GM12891 (cell line): ENCODE results near the gene ERMARD.

ENCODE experiments used
- DNase-seq: peaks from one replicate; pipeline ENCODE4 v3.0.0; 2011; ENCODE audit warnings: low spot score; ENCODE audit not compliant: insufficient read length
- FAIRE-seq: peaks from 2 replicates; lab custom pipeline; 2011; peaks lifted over from hg19 to GRCh38; lab: Jason Lieb, UNC
- PAX5 ChIP-seq: IDR thresholded peaks from 2 replicates; pipeline ENCODE4 v1.6.1; 2011; ENCODE audit warnings: low read length, moderate library complexity, mild to moderate bottlenecking; ENCODE audit not compliant: insufficient read depth, severe bottlenecking
- POLR2A ChIP-seq: IDR thresholded peaks from 2 replicates; pipeline ENCODE4 v1.6.1; 2011; ENCODE audit warnings: low read depth, low read length, control low read depth
- POLR2AphosphoS5 ChIP-seq: IDR thresholded peaks from 2 replicates; pipeline ENCODE4 v1.6.1; 2011; ENCODE audit warnings: low read depth, low read length, control low read depth
- POU2F2 ChIP-seq: IDR thresholded peaks from 2 replicates; pipeline ENCODE4 v1.6.1; 2011; ENCODE audit warnings: low read depth, mild to moderate bottlenecking, control low read depth, low read length, moderate library complexity
- SPI1 ChIP-seq: IDR thresholded peaks from 2 replicates; pipeline ENCODE4 v1.6.1; 2011; ENCODE audit warnings: low read depth, low read length, control low read depth
- TAF1 ChIP-seq: IDR thresholded peaks from 2 replicates; pipeline ENCODE4 v1.6.1; 2011; ENCODE audit warnings: low read depth, low read length, control low read depth

The ERMARD gene

GRCh38 chr6:169792306-169793015 lies 41.0 kb downstream of the ERMARD start:
- FAIRE-seq (no peak), DNase-seq (no peak)
- no peak for TF ChIP-seq PAX5
- no peak for TF ChIP-seq POLR2A
- no peak for TF ChIP-seq POLR2AphosphoS5
- no peak for TF ChIP-seq POU2F2
- no peak for TF ChIP-seq SPI1
- TF ChIP-seq TAF1: no peak

DNA sequence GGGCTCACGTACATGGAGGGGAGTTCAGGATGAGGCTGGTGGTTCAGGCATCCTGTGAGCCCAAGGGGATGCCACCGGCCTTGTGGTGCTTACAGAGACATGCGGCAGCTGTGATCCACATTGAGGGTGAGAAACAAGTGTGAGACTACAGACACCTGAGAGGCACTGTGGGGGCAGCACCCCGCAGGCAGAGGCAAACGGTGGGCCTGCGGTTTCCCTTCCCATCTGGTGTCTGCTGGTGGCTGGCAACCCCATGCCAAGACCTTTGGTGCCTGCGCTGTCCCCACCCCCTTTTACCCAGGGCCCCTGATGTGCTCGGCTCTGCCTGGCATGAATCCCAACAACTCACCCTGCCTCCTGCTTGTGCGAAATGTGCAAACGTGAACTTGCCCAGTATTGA lies 42.0 kb downstream of the ERMARD start:
- FAIRE-seq (no peak), DNase-seq (no peak)
- TF ChIP-seq POU2F2 (no peak), PAX5 (no peak), POLR2AphosphoS5 (no peak), TAF1 (no peak), SPI1 (no peak), POLR2A (no peak)

DNA sequence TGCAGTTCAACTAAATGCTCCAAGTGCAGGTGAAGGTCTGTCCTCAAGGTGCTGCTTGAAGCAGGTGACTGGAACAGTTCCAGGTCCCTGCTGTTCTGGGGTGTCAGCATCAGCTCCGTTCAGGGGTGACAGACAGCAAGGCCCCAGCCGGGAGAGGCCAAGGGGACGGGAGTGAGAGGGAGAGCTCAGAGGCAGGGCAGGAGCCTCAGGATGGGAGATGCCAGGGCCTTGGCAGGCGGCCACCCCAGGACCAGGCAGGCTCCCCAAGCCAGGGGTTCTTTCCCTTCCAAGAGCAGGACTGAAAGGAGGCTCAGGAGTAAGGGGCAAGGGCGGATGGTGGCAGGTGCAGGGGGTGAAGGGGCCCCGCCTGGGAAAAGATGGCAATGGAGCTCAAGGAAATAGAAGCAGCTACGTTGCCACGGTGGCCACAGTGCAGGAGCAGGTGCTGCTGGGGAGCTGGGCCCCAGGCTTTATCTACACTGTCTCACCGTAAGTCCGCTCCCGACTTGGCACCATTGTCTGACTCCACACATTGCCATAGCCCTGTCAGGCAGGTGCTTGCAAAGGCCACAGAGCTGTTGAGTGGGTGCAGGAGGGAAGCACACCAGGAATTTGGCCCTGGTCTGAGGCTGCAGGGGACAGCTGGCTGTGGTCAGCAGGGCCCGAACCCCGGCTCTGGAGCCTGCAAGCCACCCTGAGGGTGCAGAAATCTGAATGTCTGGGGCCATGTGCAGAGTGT lies 43.1 kb downstream of the ERMARD start:
- no peak for DNase-seq

GRCh38 chr6:169795196-169795595 lies 43.8 kb downstream of the ERMARD start:
- FAIRE-seq: no peak
- no peak for TF ChIP-seq PAX5
- TF ChIP-seq SPI1: no peak
- no peak for TF ChIP-seq TAF1
- no peak for TF ChIP-seq POLR2A
- no peak for DNase-seq

More for the DNA sequence above, 43.1 kb downstream of the ERMARD start:
- no peak for TF ChIP-seq POU2F2
- TF ChIP-seq SPI1: no peak
- no peak for FAIRE-seq

DNA sequence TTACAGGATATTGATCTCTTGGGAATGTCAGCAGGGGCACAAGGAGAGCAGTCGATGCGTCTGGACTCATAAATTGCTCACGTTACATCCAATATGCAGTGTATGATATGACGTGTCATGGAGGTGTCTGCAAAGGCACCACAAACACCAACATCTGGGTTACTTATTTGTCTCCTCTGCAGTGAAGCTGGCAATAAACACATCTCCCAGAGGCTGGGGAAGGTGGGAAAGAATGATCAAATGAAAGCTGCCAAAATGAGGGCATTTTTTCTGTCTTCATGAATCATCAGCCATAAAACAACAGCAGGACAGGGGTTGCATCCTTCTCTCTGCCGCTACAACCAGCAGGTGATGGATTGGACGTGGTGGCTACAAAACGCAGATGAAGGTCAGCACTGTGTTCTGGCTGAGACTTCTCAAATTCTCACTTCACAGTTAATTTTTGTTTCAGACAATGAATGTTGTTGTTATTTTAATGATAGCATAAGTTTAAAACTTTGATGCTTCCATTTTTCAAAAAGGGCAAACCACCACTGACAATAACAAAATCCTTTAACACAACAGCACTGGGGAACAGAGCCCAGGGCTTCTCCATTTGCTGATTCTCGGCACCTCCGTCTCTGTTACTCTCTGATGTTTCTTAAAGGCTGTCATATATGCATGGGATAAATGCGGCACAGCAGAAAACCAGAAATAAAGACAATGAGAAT lies 47.5 kb downstream of the ERMARD start:
- no peak for DNase-seq
- FAIRE-seq: no peak
- TF ChIP-seq TAF1 (no peak), SPI1 (no peak), POU2F2 (no peak), PAX5 (no peak), POLR2AphosphoS5 (no peak), POLR2A (no peak)

DNA sequence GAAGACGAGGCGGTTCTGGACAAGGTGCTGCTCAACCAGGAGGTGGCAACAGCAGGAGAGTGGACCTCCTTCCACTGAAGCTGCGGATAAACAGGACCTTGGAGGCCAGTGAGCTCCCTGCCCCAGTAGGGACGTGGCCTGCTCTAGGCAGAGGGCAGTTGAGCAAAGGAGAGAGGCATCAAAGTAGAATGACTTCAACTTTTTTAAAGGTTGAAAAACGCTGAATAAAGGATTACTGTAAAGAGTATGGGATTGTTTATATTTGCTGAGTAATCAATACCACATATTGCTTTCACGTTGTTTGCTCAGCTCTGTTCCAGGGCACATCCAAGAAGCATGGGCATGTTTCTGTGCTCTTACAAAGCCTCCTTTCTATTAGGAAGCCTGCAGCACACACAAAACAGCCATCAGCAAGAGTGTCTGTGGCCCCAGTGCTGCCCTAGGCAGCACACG lies 48.1 kb downstream of the ERMARD start:
- DNase-seq (no peak), FAIRE-seq (no peak)
- TF ChIP-seq TAF1: no peak
- TF ChIP-seq PAX5: no peak

- DNase-seq (no peak), FAIRE-seq (no peak)
- no peak for TF ChIP-seq POU2F2
- TF ChIP-seq PAX5: no peak
Observed at GRCh38 chr6:169800116-169800667, 48.8 kb downstream of the ERMARD start.

GRCh38 chr6:169800668-169801395 lies 49.4 kb downstream of the ERMARD start:
- FAIRE-seq (no peak), DNase-seq (no peak)
- TF ChIP-seq TAF1: no peak
- TF ChIP-seq POLR2AphosphoS5: no peak
- TF ChIP-seq POU2F2: no peak
- no peak for TF ChIP-seq PAX5
- TF ChIP-seq POLR2A: no peak
- no peak for TF ChIP-seq SPI1

DNA sequence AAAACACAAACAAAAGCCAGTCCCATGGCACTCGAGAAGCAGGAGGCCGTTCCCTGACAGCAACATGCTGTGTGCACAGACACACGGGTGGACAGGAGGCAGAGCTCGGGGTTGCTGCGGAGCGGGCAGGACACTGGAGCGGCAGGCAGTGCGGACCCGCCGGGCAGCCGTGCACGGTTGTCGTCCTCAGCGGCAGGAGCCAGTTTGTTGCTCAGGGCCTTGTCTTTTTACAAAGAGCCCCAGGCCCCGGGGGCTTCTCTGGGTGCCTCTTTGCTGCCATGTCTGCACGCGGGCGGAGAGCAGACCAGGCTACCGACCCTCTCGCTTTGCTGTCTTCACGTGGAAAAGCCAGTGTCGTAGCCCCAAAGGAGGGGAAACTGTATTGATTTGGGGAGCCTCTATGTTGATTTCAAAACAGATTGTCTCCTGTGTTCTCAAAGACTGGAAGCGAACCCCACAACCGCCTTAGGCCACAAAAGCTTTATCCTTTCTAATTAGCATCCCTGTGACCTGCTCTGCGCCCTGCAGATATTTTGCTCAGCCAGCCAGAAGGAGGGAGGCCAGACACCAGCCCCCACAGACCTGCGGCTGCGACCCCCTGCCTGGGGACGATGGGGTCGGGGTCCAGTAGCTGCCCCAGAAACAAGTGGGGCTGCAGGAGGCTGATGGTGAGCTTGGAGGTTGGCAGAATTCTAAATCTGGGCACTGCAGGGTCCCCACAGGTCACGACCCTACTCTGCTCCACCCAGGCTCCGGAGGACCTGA lies 50.2 kb downstream of the ERMARD start:
- FAIRE-seq (no peak), DNase-seq (no peak)

More for the DNA sequence above, 50.2 kb downstream of the ERMARD start:
- TF ChIP-seq PAX5: no peak
- no peak for TF ChIP-seq POU2F2
- TF ChIP-seq POLR2AphosphoS5: no peak
- no peak for TF ChIP-seq POLR2A
- no peak for TF ChIP-seq SPI1
- TF ChIP-seq TAF1: no peak
